Uterus (tissue), 2 donors: Measurements from ENCODE around the gene ZCCHC14.

Source experiments
- POLR2A ChIP-seq, 2 donors: fragments of 450-650 bp; IDR thresholded peaks; one replicate each; pipeline ENCODE4 v1.6.1; 2016; ENCODE audit warnings: antibody characterized with exemption in 2 of 2, mild to moderate bottlenecking in 1 of 2, moderate library complexity in 1 of 2
- TF ChIP-seq, protein P1 (sequence below), 4 experiments: fragments of 200-600 bp in 2 of 4; fragments of 450-650 bp in 2 of 4; sonication (generic) in 2 of 4; IDR thresholded peaks; one replicate each; pipeline ENCODE4 v1.5.1; 2016 to 2019; ENCODE audit warnings: antibody characterized with exemption in 4 of 4, mild to moderate bottlenecking in 2 of 4, moderate library complexity in 1 of 4

DNA sequence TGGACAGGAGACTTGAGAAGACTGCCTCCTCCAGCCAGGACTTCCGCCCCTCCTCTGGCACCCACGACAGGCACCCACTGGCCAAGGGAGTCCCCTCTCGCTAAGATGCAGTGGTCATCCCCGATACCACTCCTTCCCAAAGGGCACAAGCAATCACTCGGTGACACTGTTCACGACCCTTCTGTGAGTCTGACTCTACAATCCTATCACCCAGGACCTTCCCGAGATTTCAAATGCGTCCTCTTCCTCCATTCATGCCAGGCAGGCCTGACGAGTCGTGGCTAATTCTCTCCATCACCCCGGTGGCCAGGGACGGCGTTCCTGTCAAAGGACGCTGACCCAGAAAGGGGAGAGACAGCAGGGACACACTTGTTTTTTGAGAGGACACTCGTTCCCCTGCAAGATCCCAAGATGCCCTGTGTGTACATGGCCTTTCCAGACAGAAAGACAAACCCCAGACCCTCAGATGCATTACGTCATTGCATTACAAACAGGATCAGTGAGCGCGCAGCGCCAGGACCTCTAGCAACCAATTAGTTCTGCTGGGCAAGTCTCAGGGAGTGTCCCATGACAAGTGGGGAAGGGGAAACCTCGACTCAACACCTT, 121.5 kb downstream of the ZCCHC14 start:
- TF ChIP-seq, protein P1, sequence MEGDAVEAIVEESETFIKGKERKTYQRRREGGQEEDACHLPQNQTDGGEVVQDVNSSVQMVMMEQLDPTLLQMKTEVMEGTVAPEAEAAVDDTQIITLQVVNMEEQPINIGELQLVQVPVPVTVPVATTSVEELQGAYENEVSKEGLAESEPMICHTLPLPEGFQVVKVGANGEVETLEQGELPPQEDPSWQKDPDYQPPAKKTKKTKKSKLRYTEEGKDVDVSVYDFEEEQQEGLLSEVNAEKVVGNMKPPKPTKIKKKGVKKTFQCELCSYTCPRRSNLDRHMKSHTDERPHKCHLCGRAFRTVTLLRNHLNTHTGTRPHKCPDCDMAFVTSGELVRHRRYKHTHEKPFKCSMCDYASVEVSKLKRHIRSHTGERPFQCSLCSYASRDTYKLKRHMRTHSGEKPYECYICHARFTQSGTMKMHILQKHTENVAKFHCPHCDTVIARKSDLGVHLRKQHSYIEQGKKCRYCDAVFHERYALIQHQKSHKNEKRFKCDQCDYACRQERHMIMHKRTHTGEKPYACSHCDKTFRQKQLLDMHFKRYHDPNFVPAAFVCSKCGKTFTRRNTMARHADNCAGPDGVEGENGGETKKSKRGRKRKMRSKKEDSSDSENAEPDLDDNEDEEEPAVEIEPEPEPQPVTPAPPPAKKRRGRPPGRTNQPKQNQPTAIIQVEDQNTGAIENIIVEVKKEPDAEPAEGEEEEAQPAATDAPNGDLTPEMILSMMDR (IDR thresholded peaks at IDR 0.05) = no peak
- no peak for TF ChIP-seq POLR2A (IDR thresholded peaks at IDR 0.05)
